Measurements from ENCODE around the gene DPP7. TPM values are rescaled to one million over a fixed set of nuclear protein-coding genes. Genes with fewer than 3 reads are reported as not detected.

DPP7 gene
- total RNA-seq, 2 donors from 2014 or later: 147 to 235 TPM

GRCh38 chr9:137089232-137089947 lies 25.1 kb downstream of the DPP7 start:
- Histone ChIP-seq H3K9me3 (no peaks in the 10 kb centered on the region), H3K4me3 (no peak overlapping the region), H3K27ac (no peak overlapping the region), H3K4me1 (replicated peaks) (peaks cover 8% of the 10 kb centered on the region), H3K27me3 (replicated peaks; ENCODE audit: insufficient read depth) (no peaks in the 10 kb centered on the region), H3K36me3 (no peaks in the 10 kb centered on the region)
- no peak for TF ChIP-seq CTCF (IDR thresholded peaks at IDR 0.05)
- no peak for TF ChIP-seq POLR2AphosphoS5 (IDR thresholded peaks at IDR 0.05)
- no peak for TF ChIP-seq POLR2A (IDR thresholded peaks at IDR 0.05)
- 71% methylated on average over 11 of the region's 11 CpGs for WGBS
- intact Hi-C loops (cut with DNase I): no loop called here
- DNase-seq (ENCODE audit: low spot score): no peak

GRCh38 chr9:137088121-137088520 lies 26.4 kb downstream of the DPP7 start:
- no peaks in the 10 kb centered on the region for H3K27me3 ChIP-seq (replicated peaks; ENCODE audit: insufficient read depth)
- no peak for DNase-seq (ENCODE audit: low spot score)
- H3K4me3 ChIP-seq: no peak overlapping the region
- no peak overlapping the region for H3K27ac ChIP-seq
- intact Hi-C loops (cut with DNase I): no loop called here
- TF ChIP-seq POLR2A (IDR thresholded peaks at IDR 0.05) (no peak), CTCF (IDR thresholded peaks at IDR 0.05) (no peak), POLR2AphosphoS5 (IDR thresholded peaks at IDR 0.05) (no peak)
- no peaks in the 10 kb centered on the region for H3K9me3 ChIP-seq
- WGBS: 83% methylated on average over 5 of the region's 5 CpGs
- peaks cover 8% of the 10 kb centered on the region for H3K4me1 ChIP-seq (replicated peaks)
- no peaks in the 10 kb centered on the region for H3K36me3 ChIP-seq

GRCh38 chr9:137087409-137087925 lies 27.1 kb downstream of the DPP7 start:
- no peak for DNase-seq (ENCODE audit: low spot score)
- no peaks in the 10 kb centered on the region for H3K36me3 ChIP-seq
- peaks cover 8% of the 10 kb centered on the region for H3K4me1 ChIP-seq (replicated peaks)
- peak overlapping the region; percentile 91 to 92 for H3K27ac ChIP-seq
- no peaks in the 10 kb centered on the region for H3K27me3 ChIP-seq (replicated peaks; ENCODE audit: insufficient read depth)
- no peaks in the 10 kb centered on the region for H3K9me3 ChIP-seq
- TF ChIP-seq POLR2A (IDR thresholded peaks at IDR 0.05) (no peak), POLR2AphosphoS5 (IDR thresholded peaks at IDR 0.05) (no peak), CTCF (IDR thresholded peaks at IDR 0.05) (no peak)
- 7% methylated on average over 22 of the region's 22 CpGs for WGBS
- intact Hi-C loops (cut with DNase I): no loop called here
- peak overlapping the region; percentile 81 to 89 for H3K4me3 ChIP-seq

- Histone ChIP-seq H3K4me3 (peak within 1 kb of the TSS; percentile 81 to 89), H3K27ac (peak within 1 kb of the TSS; percentile 91 to 92), H3K9me3 (no peaks in the 10 kb centered on the region), H3K36me3 (no peaks in the 10 kb centered on the region), H3K27me3 (replicated peaks; ENCODE audit: insufficient read depth) (no peaks in the 10 kb centered on the region), H3K4me1 (replicated peaks) (peaks cover 8% of the 10 kb centered on the region)
- under 1% methylated on average over 66 of the region's 101 CpGs for WGBS
- intact Hi-C loops (cut with DNase I): no loop called here
- TF ChIP-seq POLR2AphosphoS5 (IDR thresholded peaks at IDR 0.05): peak; percentile 100
- peak in 2 of 4 experiments; percentile 25 to 29 for TF ChIP-seq CTCF (IDR thresholded peaks at IDR 0.05)
- TF ChIP-seq POLR2A (IDR thresholded peaks at IDR 0.05): peak; percentile 63
- peak; percentile 99 for DNase-seq (ENCODE audit: low spot score)
Measured at GRCh38 chr9:137086531-137087408, 27.8 kb downstream of the DPP7 start, which contains the start of gene MAN1B1. Gene MAN1B1 (plus strand): TSS chr9:137086985. CDS start chr9:137087000, 15 bp downstream.
